Activated CD4-positive, alpha-beta T cell treated with anti-CD3 and anti-CD28 coated beads, Interleukin-2, amount 10 ng/mL, durations not matched to agents 7 days and 5 days (primary cell): ENCODE results near the gene NHLH2. TPM values are rescaled to one million over a fixed set of nuclear protein-coding genes. Genes with fewer than 3 reads are reported as not detected.

ENCODE experiments used
- total RNA-seq, 2 experiments: library from RNA; stranded (reverse); gene quantifications; one replicate each; pipeline ENCODE4 v1.2.3, GENCODE V29; 2021

The NHLH2 gene
- total RNA-seq, 2 experiments from 2014 or later = not detected

Other genes with a start within 250 kb of the NHLH2 start
- 10 to 100 TPM; 16.4 to 19.3 TPM for gene VANGL1, start 199.2 kb downstream of the NHLH2 start, total RNA-seq
- not detected for gene CASQ2, start 72.4 kb downstream of the NHLH2 start, total RNA-seq
- under 1 TPM; 0.20 to 0.81 TPM for gene SLC22A15, start 135.4 kb upstream of the NHLH2 start, total RNA-seq